ENCODE measurements around the gene SMIM36. TPM values are rescaled to one million over a fixed set of nuclear protein-coding genes. Genes with fewer than 3 reads are reported as not detected.

Gene SMIM36
- total and polyA plus RNA-seq, 2 experiments from 2014 or later = not detected

- TF ChIP-seq REST (IDR thresholded peaks at IDR 0.05; ENCODE audit: unreplicated experiment) (no peak), CREB1 (CRISPR knock-in tag; IDR thresholded peaks at IDR 0.05; ENCODE audit: low read depth) (no peak), ZNF331 (CRISPR knock-in tag; IDR thresholded peaks at IDR 0.05; ENCODE audit: low read depth) (no peak), POLR2AphosphoS5 (IDR thresholded peaks at IDR 0.05; ENCODE audit: low read depth) (no peak), ETS1 (IDR thresholded peaks at IDR 0.05) (no peak), EZH2 (IDR thresholded peaks at IDR 0.05; ENCODE audit: low read depth, unreplicated experiment) (no peak), EZH2phosphoT487 (IDR thresholded peaks at IDR 0.05; ENCODE audit: unreplicated experiment) (no peak), CTCF (conservative IDR thresholded peaks at IDR 0.05; ENCODE audit: low read depth in 2 of 2) (no peak), STAT1 (IDR thresholded peaks at IDR 0.05; ENCODE audit: unreplicated experiment) (no peak), ZNF114 (CRISPR knock-in tag; IDR thresholded peaks at IDR 0.05) (no peak), NANOG (IDR thresholded peaks at IDR 0.05; ENCODE audit: borderline replicate concordance) (no peak), JUNB (IDR thresholded peaks at IDR 0.05; ENCODE audit: unreplicated experiment) (no peak)
These were observed 29.3 kb upstream of the SMIM36 start (continued) for GRCh38 chr17:55540414-55541091.

GRCh38 chr17:55536205-55536604, 25.0 kb upstream of the SMIM36 start:
- Histone ChIP-seq H3K4me1 (ENCODE audit: insufficient read depth) (no peaks in the 10 kb centered on the region), H3K4me3 (no peak overlapping the region), H2AFZ (no peak overlapping the region), H4K20me1 (replicated peaks; ENCODE audit: insufficient read depth) (no peaks in the 10 kb centered on the region), H3K9me2 (ENCODE audit: insufficient read depth) (peaks cover 2% of the 10 kb centered on the region; the same call in 1 of the 2 replicates), H3K27ac (ENCODE audit: low read depth) (no peak overlapping the region), H3K27me3 (ENCODE audit: insufficient read depth) (no peaks in the 10 kb centered on the region), H3K36me3 (ENCODE audit: insufficient read depth) (no peaks in the 10 kb centered on the region), H3K4me2 (no peak overlapping the region), H3K79me2 (replicated peaks; ENCODE audit: insufficient read depth) (no peaks in the 10 kb centered on the region), H3F3A (replicated peaks; ENCODE audit: low read depth) (no peaks in the 10 kb centered on the region)
- H3K27ac Mint-ChIP-seq = no peak overlapping the region
- no peaks in the 10 kb centered on the region for H3K36me3 Mint-ChIP-seq (ENCODE audit: low read depth)
- H3K9me3 Mint-ChIP-seq = no peaks in the 10 kb centered on the region
- no peaks in the 10 kb centered on the region for H3K27me3 Mint-ChIP-seq (ENCODE audit: insufficient read depth, low read depth, poor library complexity)
- no peak overlapping the region for H3K4me3 Mint-ChIP-seq
- TF ChIP-seq EZH2 (IDR thresholded peaks at IDR 0.05; ENCODE audit: low read depth, unreplicated experiment) (no peak), CTCF (conservative IDR thresholded peaks at IDR 0.05; ENCODE audit: low read depth in 2 of 2) (no peak), NANOG (IDR thresholded peaks at IDR 0.05; ENCODE audit: borderline replicate concordance) (no peak)
- H3K4me1 Mint-ChIP-seq = no peaks in the 10 kb centered on the region
- ATAC-seq (no peak), DNase-seq (ENCODE audit: low spot score) (no peak)
